SKM-1 (cell line): ENCODE measurements around the gene IRF6.

Experiments used
- DNase-seq: peaks from one replicate; lab custom pipeline; 2025; ENCODE audit not compliant: unreplicated experiment; lab: John Stamatoyannopoulos, UW

IRF6 gene

GRCh38 chr1:209761011-209761635 lies 44.8 kb downstream of the IRF6 start:
- no peak for DNase-seq

GRCh38 chr1:209759829-209760359 lies 46.0 kb downstream of the IRF6 start:
- DNase-seq: no peak

- no peak for DNase-seq
Measured at GRCh38 chr1:209758400-209758799, 47.5 kb downstream of the IRF6 start.

GRCh38 chr1:209756615-209757445 lies 49.1 kb downstream of the IRF6 start:
- DNase-seq: peak; percentile 69

GRCh38 chr1:209755926-209756614 lies 49.9 kb downstream of the IRF6 start, which contains the start of gene TRAF3IP3:
Gene TRAF3IP3, plus strand, starts transcription at chr1:209756053. Its CDS starts 3,987 bp downstream, at chr1:209760040.
- DNase-seq: peak; percentile 99

GRCh38 chr1:209755256-209755655 lies 50.7 kb downstream of the IRF6 start:
- no peak for DNase-seq

GRCh38 chr1:209752890-209753289 lies 53.1 kb downstream of the IRF6 start:
- no peak for DNase-seq

GRCh38 chr1:209751627-209752231 lies 54.2 kb downstream of the IRF6 start:
- no peak for DNase-seq

- DNase-seq: no peak
Measured at GRCh38 chr1:209749670-209750323, 56.1 kb downstream of the IRF6 start.

- DNase-seq: no peak
Measured at GRCh38 chr1:209749205-209749604, 56.7 kb downstream of the IRF6 start.

GRCh38 chr1:209748620-209749019 lies 57.3 kb downstream of the IRF6 start:
- no peak for DNase-seq

GRCh38 chr1:209747580-209748262 lies 58.2 kb downstream of the IRF6 start:
- DNase-seq: peak; percentile 53

GRCh38 chr1:209746451-209747165 lies 59.3 kb downstream of the IRF6 start:
- no peak for DNase-seq

- no peak for DNase-seq
Measured at GRCh38 chr1:209743145-209743482, 62.8 kb downstream of the IRF6 start.

- DNase-seq: no peak
Measured at GRCh38 chr1:209742409-209743144, 63.4 kb downstream of the IRF6 start.

- DNase-seq: no peak
Measured at GRCh38 chr1:209741889-209742288, 64.1 kb downstream of the IRF6 start.

GRCh38 chr1:209741193-209741592 lies 64.7 kb downstream of the IRF6 start:
- no peak for DNase-seq

GRCh38 chr1:209738270-209738669 lies 67.7 kb downstream of the IRF6 start:
- DNase-seq: no peak

GRCh38 chr1:209737118-209737505 lies 68.8 kb downstream of the IRF6 start:
- no peak for DNase-seq
